Hematopoietic multipotent progenitor cell treated with erythropoietin and hydrocortisone succinate and interleukin-3 and kit ligand, for 4 days (in vitro differentiated cells): Measurements from ENCODE around the gene PAFAH1B1.
"Not testable (repeated sequence)": the region's sequence is repeated elsewhere in the genome, so short reads cannot be mapped to it uniquely, and the experiment has no call there.

Experiments used
- DNase-seq: peaks from one replicate; pipeline ENCODE4 v3.0.0-alpha.2; 2015

The PAFAH1B1 gene

DNA sequence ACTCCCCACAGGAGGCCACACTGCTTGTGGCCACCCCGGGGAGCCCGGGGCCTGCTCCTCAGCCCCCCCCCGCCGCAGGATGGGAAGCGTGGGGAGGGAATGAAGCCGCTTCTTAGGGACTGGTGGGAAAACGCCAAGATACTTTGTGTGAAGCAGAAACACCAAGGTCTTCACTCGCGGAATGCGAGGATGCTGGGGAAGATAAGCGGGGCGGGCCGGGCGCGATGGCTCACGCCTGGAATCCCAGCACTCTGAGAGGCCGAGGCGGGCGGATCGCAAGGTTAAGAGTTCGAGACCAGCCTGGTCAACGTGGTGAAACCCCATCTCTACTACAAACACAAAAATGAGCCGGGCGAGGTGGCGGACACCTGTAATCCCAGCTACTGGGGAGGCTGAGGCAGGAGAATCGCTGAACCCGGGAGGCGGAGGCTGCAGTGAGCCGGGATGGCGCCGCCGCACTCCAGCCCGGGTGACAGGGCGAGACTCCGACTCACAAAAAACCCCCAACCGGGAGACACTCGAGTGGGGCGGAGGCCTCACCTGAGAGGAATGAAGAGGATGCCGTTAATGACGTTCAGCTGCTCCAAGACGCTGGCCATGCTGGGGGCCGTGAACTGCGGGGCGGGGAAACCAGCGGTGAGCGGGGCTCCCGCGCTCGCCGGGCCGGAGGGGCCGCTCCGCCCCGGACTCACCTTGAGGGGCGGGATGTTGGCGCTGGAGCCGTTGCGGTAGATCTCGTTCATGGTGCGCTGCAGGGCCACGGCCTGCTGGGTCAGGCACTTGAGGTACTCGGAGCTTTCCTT, 97.8 kb downstream of the PAFAH1B1 start:
- DNase-seq: no peak

DNA sequence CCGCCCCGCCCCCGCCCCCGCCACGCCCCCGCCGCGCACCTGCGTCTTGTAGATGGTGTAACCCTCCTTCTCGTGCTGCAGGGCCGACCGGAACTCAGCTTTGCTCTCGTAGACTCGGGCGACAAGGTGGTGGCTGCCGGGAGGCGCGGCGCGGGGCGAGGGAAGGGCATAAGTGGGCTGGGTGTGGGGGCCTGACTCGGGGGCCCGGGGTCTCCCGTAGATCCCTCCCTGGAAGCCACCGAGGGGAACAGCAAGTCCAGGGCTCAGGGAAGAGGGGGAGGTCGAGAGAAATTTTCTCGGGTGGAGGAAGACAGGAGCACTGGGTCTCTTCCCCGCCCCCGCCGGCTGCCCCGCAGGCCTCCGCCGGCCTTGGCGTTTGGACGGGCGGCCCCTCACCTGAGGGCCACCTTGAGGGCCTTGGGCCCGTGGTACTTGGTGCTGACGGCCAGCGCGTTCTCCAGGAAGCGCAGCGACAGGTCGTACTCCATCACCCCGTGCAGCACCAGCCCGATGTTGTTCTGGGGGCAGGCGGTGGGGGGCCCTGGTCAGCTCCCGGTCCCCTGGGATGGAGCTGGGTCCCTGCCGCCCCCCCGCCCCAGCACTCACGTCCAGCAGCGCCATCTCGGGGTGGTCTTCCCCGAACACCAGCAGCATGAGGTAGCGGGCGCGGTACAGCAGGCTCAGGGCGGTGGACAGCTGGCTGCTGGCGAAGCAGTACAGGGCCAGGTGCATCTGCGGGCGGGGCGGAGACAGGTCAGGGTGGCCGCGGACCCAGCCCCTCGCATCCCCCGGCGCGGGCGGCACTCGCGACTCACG, 98.7 kb downstream of the PAFAH1B1 start:
- DNase-seq: no peak

DNA sequence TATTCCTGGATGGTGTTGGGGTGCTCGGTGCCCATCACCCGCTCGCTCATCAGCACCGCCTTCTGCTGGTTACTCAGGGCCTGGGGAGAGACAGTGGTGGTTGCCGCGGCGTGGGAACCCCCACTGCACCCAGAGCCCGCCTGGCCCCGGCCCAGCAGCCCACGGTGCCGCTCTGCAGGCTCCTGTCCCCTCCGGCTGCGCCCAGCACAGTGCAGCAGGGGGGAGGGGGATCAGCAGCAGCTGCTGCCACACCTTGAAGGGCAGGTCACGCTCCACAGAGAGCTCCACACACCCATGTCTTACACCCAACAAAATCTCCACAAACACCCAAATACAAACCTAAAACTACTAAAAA, 99.3 kb downstream of the PAFAH1B1 start:
- no peak for DNase-seq

DNA sequence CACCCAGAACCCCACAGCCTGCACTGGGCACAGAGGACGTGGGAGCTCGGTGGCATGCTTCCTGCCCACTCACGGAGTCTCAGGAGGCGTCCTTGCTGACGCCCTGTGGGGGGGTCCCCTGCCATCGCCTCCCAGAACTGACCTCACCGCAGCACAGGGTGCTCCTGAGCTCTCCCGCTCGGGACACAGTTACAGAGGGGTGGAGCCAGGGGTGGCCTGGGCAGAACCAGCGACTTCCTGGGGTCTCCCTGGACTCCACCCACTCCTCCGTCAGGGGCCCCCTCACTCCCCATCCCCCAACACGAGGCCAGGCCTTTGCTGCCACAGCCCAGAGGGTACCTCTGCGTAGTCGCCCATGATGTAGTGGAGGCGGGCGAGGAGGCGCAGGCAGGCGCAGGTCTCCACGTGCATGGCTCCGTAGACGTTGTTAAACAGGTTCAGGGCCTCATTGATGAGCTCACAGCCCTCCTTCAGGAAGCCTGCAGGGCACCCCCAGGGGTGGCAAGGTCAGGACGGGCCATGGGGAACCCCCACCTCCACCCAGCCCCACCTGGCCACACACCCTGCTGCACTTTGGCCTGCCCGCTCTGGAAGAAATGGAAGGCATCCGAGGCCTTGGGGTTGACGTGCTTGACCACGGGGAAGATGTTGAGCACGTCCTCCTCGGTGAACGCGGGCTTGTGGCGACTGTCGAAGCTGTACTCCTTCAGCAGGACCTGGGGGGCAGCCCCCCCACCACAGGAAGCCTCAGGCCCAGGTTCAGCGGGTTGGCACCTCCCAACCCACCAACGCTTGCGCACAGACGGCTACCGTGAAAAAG, 100.3 kb downstream of the PAFAH1B1 start:
- no peak for DNase-seq

DNA sequence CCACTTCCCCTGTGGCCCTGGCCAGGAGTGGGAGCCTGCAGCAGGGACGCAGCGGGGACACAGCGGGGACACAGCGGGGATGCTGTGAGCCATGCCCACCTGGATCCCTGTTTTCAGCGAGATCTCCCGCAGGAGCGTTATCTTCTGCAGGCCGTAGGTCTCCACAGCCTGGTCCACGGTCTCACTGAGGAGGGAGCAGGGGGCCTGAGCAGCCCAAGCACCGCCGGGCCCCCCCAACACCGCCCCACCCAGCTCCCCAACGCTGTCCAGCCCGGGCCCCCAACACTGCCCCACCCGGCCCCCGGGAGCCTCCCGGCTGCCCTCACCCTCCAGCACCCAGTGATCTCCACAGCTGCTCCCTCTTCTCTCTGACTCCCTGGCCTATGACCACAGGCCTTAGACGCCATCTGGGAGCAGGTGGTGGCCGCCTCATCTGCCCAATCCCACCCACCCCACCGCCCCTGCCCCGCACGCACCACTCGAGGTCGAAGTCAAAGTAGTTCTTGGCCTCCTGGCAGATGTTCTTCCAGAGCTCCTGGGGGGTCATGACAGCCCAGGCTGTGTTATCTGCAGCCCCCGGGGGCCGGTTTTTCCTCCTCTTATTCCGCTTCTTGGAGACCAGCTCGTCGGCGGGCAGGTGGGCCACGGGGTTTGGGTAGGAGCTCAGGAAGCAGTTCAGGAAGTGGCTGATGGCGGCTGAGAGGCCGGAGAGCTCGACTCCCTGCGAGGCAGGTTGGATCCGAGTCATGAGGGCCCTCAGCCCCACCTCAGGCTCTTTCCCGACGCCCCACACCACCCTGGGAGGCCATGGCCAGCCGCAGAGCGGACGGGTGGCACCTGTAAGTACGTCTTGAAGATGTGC, 101.2 kb downstream of the PAFAH1B1 start:
- DNase-seq: no peak

DNA sequence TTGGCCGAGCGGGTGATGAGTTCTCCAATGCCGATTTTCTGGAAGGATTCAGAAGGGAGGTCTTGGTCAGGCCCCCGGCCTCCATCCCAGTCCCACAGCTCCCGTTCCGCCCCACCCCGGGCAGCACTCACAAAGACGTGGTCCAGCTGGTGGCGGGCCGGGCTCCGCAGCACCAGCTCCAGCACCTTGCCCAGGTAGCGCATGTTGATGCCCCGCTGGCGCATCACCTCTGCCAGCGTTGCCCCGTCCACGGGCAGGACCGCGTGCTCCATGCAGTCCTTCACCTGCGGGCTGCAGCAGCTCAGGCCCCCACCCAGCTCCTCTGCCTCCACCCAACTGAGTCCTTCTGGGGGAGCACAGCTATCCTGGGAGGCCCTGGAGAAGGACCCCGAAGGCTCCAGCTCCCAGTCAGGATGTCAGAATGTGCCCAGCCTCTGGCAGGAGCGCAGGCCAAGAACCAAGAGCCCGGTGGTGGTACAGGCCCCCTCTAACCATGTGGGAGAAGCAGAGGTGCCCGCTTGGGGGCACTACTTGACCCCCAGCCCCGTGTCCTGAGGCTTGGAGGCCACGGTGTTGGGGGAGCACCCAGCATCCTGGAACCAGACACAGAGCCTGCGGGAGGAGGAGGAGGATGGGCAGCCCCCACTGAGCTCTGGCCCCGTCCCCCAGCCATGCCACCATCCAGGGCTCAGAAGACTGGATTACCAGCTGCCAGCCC, 101.9 kb downstream of the PAFAH1B1 start:
- DNase-seq: no peak

DNA sequence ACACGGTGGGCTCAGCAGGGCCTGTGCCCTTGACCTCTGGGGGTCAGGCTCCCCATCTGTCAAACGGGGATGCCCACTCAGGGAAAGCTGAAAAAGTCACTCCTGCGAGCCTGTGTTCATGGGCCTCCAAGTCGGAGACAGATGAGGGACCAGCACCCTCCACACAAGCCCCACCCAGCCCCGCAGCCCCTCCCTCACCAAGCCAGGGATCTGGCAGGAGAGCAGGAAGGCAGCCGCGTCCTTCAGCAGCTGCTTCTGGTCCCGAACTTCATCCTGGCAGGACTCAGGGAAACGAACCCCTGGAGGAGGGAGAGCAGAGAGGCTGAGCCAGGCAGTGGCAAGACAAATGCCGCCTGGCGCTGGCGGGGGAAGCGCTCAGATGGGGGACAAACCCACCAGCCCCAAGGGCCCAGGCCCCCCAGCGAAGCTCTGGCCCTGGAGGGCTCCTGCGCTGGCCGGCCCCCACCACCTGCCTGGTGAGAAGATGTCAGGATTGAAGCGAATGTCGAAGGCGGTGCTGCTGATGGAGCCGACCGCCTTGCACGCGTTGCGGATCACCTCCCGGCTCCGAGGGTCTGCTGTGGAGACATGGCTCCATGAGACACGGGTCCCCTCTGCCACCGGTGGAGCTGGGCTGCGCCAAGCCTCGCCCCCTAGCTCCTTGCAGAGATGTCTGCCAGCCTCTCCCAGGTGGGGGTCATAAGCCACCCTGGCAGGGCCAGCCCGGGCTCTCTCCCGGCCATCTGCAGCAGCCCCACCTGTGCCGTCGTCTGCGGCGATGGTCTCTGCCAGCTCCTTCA, 102.7 kb downstream of the PAFAH1B1 start:
- DNase-seq: no peak

DNA sequence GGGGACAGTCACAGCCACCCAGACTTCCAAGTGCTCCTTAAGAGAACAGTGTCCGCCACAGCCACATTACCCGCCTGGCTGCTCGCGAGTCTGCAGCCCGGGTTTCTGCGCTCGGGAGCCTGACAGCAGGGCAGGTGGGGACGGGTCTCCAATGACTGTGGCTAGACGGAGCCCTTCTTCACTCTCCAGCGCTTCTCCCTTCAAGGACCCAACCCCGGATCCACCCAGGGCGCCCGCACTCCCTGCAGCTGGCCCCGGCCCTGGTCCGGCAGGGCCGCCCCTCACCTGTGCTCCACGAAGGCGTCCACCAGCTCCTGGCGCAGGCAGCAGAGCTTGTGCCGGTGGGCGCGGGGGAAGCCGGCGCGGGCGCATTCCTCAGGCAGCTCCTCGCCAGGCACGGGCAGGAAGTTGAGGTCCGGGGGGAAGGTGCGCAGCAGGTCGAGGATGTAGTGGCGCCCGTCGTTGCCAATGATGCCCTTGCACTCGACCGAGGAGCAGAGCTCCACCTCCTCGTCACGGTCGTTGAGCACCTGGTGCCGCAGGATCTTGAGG, 104.2 kb downstream of the PAFAH1B1 start:
- no peak for DNase-seq

DNA sequence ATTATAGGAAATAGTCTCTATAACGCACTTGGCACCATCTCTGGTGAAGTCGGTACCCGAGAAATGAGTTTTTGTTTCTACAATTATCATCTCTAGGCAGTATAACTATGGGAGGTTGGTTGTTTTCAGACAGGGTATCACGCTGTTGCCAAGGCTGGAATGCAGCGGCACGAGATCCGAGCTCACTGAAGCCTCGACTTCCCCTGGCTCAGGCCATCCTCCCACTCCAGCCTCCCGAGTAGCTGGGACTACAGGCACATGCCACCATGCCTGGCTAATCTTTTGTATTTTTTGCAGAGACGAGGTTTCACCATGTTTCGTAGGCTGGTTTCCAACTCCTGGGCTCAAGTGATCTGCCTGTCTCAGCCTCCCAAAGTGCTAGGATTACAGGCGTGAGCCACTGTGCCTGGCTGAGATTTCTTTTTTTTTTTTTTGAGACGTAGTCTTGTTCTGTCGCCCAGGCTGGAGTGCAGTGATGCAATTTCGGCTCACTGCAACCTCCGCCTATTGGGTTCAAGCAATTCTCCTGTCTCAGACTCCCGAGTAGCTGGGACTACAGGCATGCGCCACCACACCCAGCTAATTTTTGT, 105.9 kb downstream of the PAFAH1B1 start:
- not testable (repeated sequence) for DNase-seq

DNA sequence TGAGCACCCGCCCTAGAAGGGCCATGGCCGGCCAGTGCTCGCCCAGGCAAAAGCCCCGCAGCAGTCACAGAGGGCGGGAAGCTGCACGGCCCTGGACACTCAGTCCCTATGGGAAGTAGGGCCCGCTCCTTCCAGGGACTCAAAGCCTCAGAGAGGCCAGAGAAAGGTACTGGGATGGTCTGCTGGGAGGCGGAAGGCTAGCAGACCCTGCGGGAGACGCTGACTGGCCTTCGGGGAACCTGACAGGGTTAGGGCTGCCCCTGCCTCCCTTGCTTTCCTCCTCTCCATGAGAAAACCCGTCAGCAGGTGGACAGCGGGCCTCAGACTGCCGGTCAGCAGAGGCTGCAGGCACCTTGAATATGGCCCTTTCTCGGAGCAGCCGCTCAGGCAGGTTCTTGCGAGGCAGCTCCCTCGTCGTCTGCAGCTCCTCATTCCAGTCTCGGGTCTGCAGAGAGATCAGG, 106.6 kb downstream of the PAFAH1B1 start:
- no peak for DNase-seq

DNA sequence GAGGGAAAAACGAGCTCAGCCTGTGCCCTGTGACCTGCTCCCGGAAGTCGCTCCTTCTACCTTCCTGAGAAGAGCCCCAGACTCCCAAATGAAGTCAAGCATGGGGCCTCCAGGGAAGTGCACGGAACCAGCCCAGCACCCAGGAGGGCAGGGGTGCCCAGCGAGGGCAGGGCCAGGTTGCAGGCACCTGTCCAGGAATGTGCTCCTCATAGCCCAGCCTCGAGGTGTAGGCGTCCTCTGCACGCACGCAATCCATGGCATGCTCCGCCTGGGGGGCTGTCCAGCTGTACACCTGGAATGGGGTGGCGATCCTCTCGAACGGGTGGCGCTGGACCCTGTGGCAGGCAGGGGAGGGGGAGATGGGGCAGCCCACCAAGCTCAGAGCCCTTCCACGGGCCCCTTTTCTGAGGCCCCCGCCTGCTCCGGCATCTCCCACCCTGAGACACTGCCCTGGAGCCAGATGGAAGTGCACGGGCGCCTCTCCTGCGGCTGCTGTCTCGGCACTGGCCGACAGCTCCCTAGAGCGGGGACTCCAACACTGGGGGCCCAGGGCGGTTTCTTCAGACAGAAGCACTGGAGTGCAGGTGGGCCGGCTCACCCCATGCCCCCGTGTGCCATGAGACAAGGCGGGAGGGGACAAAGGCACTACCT, 107.2 kb downstream of the PAFAH1B1 start:
- DNase-seq: no peak

DNA sequence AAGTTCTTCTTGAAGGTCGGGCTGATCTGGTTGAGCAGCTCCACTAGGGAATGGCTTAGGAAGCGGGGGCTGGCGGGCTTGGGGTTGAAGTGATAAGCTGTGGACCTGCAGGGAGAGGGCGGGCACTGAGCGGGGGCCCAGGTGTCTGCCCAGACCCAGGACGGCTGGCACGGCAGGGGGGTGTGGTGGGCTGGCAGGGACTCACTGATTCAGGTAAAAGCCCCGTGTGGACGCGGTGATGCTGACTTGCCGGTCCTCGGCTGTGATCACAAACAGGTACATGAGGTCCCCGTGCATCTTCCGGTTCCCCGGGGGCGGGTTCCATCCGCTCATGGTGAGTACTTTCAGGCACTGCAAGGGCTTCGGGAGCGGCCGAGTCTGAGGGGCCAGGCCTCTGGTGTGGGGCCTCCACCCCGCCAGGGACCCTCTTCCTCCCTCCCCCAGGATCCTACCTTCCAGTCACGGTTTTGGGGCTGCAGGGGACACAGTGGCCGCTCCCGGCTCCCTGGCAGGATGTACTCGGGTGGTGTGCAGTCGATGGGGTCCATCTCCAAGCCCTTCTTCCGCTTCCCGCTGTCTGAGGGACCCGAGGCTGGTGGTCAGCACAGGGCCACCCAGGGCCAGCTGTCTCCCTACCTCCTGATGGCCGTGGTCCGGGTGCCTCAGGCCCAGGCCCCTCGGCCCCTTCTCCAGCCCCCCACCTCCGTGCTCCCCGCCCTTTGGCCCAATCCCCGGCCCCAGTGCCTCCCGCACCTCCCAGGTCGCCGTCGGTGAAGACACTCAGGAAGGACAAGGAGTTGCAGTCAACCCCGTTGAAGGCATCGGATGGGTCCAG, 107.9 kb downstream of the PAFAH1B1 start:
- DNase-seq: no peak

DNA sequence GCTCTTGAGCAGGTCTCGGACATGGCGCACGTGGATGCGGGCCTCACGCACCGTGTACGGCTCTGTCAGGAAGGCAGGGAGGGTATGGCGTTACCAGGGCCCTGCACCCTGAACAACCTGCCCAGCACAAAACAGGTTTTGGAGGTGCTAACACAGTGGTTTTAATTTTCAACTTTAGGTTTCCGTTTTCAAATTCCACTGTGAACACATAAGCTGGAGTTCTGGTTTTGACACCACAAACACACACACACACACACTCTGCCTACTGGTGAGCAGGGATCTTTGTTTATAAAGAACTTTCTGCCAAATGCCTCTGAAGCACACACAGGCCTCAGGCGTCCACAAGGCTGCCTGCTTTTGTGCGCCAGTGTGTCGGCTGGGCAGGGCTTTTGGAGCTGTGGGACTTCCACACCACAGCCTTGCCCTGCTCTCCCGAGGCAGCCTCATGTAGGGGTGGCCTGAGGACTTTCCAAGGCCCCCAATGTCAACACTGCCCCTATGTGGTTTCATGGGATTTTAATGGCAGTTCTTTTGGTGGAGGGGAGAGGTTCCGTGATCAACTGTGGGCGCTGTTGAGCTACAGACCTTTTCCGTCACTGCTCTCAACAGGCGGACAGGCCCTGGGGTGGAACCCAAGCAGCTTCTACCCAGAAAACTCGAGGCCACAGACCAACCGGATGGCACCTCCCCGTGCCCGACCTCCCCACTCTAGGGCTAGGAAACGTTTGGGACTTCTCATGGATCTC, 108.7 kb downstream of the PAFAH1B1 start:
- DNase-seq: no peak

DNA sequence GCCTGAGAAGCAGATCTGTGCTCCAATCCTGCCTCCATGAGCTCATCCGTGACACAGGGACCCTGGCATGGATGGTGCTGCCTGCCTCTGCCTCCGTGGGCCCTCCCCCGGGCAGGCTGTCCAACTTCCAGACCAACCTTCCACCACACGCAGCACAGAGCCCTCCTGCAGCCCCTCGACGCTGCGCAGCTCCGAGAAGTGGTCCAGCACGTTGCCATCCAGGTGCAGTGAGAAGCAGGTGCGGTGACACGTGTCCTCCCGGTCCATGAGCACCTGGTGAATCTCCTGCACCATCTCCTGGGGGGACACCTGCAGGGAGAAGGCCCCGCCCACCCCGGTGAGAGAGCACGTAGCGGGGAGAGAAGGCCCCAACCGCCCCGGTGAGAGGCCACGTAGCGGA, 109.7 kb downstream of the PAFAH1B1 start:
- DNase-seq: no peak

DNA sequence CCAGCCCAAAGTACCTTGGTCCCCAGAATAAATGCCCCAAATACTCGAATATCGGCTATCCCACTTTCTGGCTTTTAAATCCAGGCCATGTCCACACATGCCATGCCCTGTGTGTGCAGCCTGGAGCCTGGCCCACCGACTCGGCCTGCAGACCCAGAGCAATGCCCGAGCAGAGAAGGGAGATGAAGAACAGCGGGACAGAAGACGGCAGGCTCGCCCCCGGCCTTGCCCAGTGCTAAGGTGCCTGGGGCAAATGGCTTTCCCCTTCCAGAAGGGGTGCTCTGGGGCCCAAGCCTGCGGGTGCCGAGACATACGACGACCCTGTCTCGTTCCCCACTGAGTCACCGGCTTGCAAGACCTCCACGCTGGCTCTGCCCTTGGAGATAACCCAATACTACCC, 110.2 kb downstream of the PAFAH1B1 start:
- no peak for DNase-seq

DNA sequence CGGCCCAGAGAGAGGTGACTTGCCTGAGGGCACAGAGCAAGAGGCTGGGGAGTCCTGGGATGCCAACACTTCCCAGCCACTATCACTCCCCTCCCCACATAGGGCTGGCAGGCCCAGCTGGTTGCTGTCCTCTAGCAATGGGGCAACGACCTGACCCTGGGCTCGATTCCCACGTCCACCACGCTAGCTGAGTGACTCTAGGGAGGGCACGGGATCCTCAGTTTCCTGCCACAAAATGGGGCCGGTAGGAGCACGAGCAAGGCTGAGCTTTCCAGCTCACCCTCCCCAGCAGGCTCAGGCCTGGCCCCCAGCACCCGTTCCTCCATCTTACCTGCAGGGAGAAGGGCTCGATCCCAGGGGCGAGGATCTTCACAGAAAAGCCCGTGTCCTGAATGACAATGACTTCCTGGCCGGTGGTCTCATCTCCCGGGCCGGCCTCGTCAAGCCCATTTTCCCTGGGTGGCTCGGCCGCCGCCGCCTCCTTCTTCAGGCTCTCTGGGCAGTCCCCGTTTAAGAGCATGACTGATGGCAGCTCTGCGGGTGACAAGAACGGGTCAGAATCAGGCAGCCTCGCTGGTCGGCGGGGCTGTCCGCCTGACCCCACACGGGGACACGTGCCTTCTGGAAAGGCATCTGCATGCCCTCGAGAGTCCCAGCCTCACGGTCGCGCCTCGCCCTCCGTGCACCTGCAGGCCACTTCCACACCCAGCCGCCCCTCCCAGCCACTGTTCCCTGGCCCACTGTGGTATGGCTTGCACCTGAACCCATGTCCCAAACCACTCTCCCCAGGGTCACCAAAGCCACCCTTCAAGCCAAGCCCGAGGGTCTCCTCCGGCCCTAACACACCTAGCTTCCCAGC, 110.8 kb downstream of the PAFAH1B1 start:
- no peak for DNase-seq

DNA sequence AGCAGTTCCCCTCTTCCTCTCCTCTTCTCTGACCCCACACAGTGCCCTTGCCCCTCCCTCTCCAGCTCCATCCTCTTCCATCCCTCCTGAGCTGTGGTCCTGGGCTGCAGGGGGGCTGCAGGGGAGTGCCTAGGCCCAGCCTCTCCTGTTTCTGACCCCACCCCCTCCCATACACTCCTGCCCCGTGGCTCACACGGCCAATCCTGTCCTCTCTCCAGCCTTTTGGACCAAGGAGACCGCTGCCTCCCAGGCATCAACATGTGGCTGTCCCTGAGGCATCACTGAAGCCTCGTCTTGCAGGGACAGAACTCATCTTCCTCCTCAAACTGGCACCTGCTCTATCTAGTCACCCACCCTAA, 111.4 kb downstream of the PAFAH1B1 start:
- DNase-seq: no peak
